Natural killer cell (primary cell): ENCODE measurements around the gene SLC19A3. TPM values are rescaled to one million over a fixed set of nuclear protein-coding genes. Genes with fewer than 3 reads are reported as not detected.

ENCODE experiments used
- ATAC-seq, 3 donors: fragments of 150-1000 bp in 2 of 3; fragments of 200-7000 bp in 1 of 3; cut with Tn5 transposase; 1 replicate in 1 of 3; 2 replicates in 2 of 3; pipeline ENCODE4 v1.10.0; 2021; ENCODE audit warnings: mild to moderate bottlenecking in 2 of 3, moderate library complexity in 2 of 3
- DNase-seq, 2 donors: peaks; one replicate each; pipeline versions ENCODE4 v3.0.0 to v3.0.0-alpha.2; 2013 to 2021; ENCODE audit warnings: mixed read lengths in 1 of 2
- H3K27ac ChIP-seq: one replicate; pipeline ENCODE4 v1.5.1; 2013; ENCODE audit warnings: mild to moderate bottlenecking, low read length
- H3K27me3 ChIP-seq: one replicate; pipeline ENCODE4 v1.6.1; 2013; ENCODE audit warnings: low read length; ENCODE audit not compliant: control insufficient read depth, insufficient read depth
- H3K36me3 ChIP-seq: one replicate; pipeline ENCODE4 v1.6.1; 2013; ENCODE audit warnings: low read length; ENCODE audit not compliant: control insufficient read depth, insufficient read depth
- H3K4me1 ChIP-seq: one replicate; pipeline ENCODE4 v1.6.1; 2013; ENCODE audit warnings: low read length; ENCODE audit not compliant: control insufficient read depth, insufficient read depth
- H3K4me3 ChIP-seq: one replicate; pipeline ENCODE4 v1.5.1; 2013; ENCODE audit warnings: low read length
- H3K9me3 ChIP-seq: one replicate; pipeline ENCODE4 v1.6.1; 2013; ENCODE audit warnings: low read length; ENCODE audit not compliant: control insufficient read depth, insufficient read depth
- H3K27ac Mint-ChIP-seq, 2 donors: one replicate each; pipeline ENCODE4 v1.8.0; 2022; ENCODE audit warnings: mild to moderate bottlenecking in 2 of 2, mixed read lengths in 2 of 2, moderate library complexity in 1 of 2
- H3K27me3 Mint-ChIP-seq, 2 donors: one replicate each; pipeline ENCODE4 v1.8.0; 2022; ENCODE audit warnings: low read depth in 2 of 2, mixed read lengths in 2 of 2
- H3K36me3 Mint-ChIP-seq: one replicate; pipeline ENCODE4 v1.8.0; 2022; ENCODE audit warnings: mixed read lengths
- H3K4me1 Mint-ChIP-seq, 2 donors: one replicate each; pipeline ENCODE4 v1.8.0; 2022; ENCODE audit warnings: mixed read lengths in 2 of 2
- H3K4me3 Mint-ChIP-seq: one replicate; pipeline ENCODE4 v1.8.0; 2022; ENCODE audit warnings: mild to moderate bottlenecking, moderate library complexity, mixed read lengths
- H3K9me3 Mint-ChIP-seq, 2 donors: one replicate each; pipeline ENCODE4 v1.8.0; 2022; ENCODE audit warnings: mixed read lengths in 2 of 2
- CTCF ChIP-seq: fragments of 200-600 bp; IDR thresholded peaks from one replicate; pipeline ENCODE4 v1.8.0; 2022; ENCODE audit warnings: antibody characterized with exemption
- WGBS: methylation state at CpG from one replicate; pipeline ENCODE4 v1.1.7; 2013; ENCODE audit warnings: missing lambda C conversion rate; ENCODE audit not compliant: insufficient coverage; 5-methylcytosine and 5-hydroxymethylcytosine counted together
- intact Hi-C: fragments of 100-400 bp; cut with micrococcal nuclease; formaldehyde crosslinking; loops from one replicate; pipeline ENCODE4 v1.14.2; 2022
- total RNA-seq, 4 donors: library from RNA; stranded (reverse); fragments of 120-200 nt in 1 of 4; gene quantifications; one replicate each; pipeline versions ENCODE4 v1.2.3 to v1.2.4, GENCODE V29; 2013 to 2022

The SLC19A3 gene
- total RNA-seq, 3 donors from 2014 or later (not counting 1 experiment from before 2014, with no cell fraction given): not detected

GRCh38 chr2:227696990-227697679, 20.7 kb downstream of the SLC19A3 start:
- no peaks in the 10 kb centered on the region for H3K27me3 ChIP-seq
- Mint-ChIP-seq H3K4me1 (no peaks in the 10 kb centered on the region), H3K27me3 (peaks cover 6 to 15% of the 10 kb centered on the region in 2 donors), H3K27ac (no peak overlapping the region), H3K4me3 (no peak overlapping the region), H3K9me3 (no peaks in the 10 kb centered on the region), H3K36me3 (no peaks in the 10 kb centered on the region)
- no peak overlapping the region for H3K27ac ChIP-seq
- intact Hi-C loops: no loop called here
- WGBS: no CpG with 5 or more reads among the region's 2 CpGs
- ATAC-seq (no peak), DNase-seq (no peak)
- no peaks in the 10 kb centered on the region for H3K36me3 ChIP-seq
- no peak overlapping the region for H3K4me3 ChIP-seq
- H3K9me3 ChIP-seq: no peaks in the 10 kb centered on the region
- no peaks in the 10 kb centered on the region for H3K4me1 ChIP-seq
- TF ChIP-seq CTCF: no peak

- Histone ChIP-seq H3K36me3 (no peaks in the 10 kb centered on the region), H3K27me3 (no peaks in the 10 kb centered on the region), H3K9me3 (no peaks in the 10 kb centered on the region), H3K27ac (no peak overlapping the region), H3K4me1 (no peaks in the 10 kb centered on the region), H3K4me3 (no peak overlapping the region)
- Mint-ChIP-seq H3K36me3 (no peaks in the 10 kb centered on the region), H3K27ac (no peak overlapping the region), H3K27me3 (peaks cover 6 to 9% of the 10 kb centered on the region in 2 donors), H3K4me1 (no peaks in the 10 kb centered on the region), H3K9me3 (no peaks in the 10 kb centered on the region), H3K4me3 (no peak overlapping the region)
- TF ChIP-seq CTCF: no peak
- intact Hi-C loops: no loop called here
- ATAC-seq (no peak), DNase-seq (no peak)
- WGBS: 89% methylated on average over 1 of the region's 3 CpGs
These were observed 30.6 kb downstream of the SLC19A3 start for GRCh38 chr2:227687189-227687588.

- no peak overlapping the region for H3K4me3 ChIP-seq
- TF ChIP-seq CTCF: no peak
- Mint-ChIP-seq H3K27ac (no peak overlapping the region), H3K4me1 (no peaks in the 10 kb centered on the region), H3K27me3 (peaks cover 0 to 4% of the 10 kb centered on the region in 2 donors), H3K36me3 (no peaks in the 10 kb centered on the region), H3K4me3 (no peak overlapping the region), H3K9me3 (no peaks in the 10 kb centered on the region)
- no peaks in the 10 kb centered on the region for H3K9me3 ChIP-seq
- DNase-seq (no peak), ATAC-seq (no peak)
- 85% methylated on average over 5 of the region's 5 CpGs for WGBS
- intact Hi-C loops: no loop called here
- H3K27me3 ChIP-seq: no peaks in the 10 kb centered on the region
- no peaks in the 10 kb centered on the region for H3K4me1 ChIP-seq
- no peaks in the 10 kb centered on the region for H3K36me3 ChIP-seq
- H3K27ac ChIP-seq: no peak overlapping the region
These were observed 33.6 kb downstream of the SLC19A3 start for GRCh38 chr2:227684258-227684657.

- Mint-ChIP-seq H3K9me3 (no peaks in the 10 kb centered on the region), H3K4me1 (no peaks in the 10 kb centered on the region), H3K27me3 (peaks cover 0 to 3% of the 10 kb centered on the region in 2 donors), H3K4me3 (no peak overlapping the region), H3K27ac (no peak overlapping the region), H3K36me3 (no peaks in the 10 kb centered on the region)
- no peak overlapping the region for H3K4me3 ChIP-seq
- 100% methylated on average over 1 of the region's 3 CpGs for WGBS
- intact Hi-C loops: no loop called here
- TF ChIP-seq CTCF: no peak
- H3K9me3 ChIP-seq: no peaks in the 10 kb centered on the region
- H3K4me1 ChIP-seq: no peaks in the 10 kb centered on the region
- ATAC-seq (no peak), DNase-seq (no peak)
- H3K27me3 ChIP-seq: no peaks in the 10 kb centered on the region
- no peak overlapping the region for H3K27ac ChIP-seq
- no peaks in the 10 kb centered on the region for H3K36me3 ChIP-seq
These were observed 39.9 kb downstream of the SLC19A3 start for GRCh38 chr2:227677928-227678327.
